Mesendoderm (in vitro differentiated cells): Measurements from ENCODE around the gene EXOC7.

Source experiments
- DNase-seq: peaks from one replicate; pipeline ENCODE4 v3.0.0; 2013
- H2AK5ac ChIP-seq: 2 replicates; pipeline ENCODE4 v1.6.1; 2013; ENCODE audit warnings: low read length, inconsistent platforms
- H2BK120ac ChIP-seq: 2 replicates; pipeline ENCODE4 v1.6.1; 2013; ENCODE audit warnings: low read depth, mild to moderate bottlenecking, low read length, moderate library complexity, mixed read lengths
- H2BK15ac ChIP-seq: replicated peaks from 2 replicates; pipeline ENCODE4 v1.6.1; 2013; ENCODE audit warnings: low read depth, mild to moderate bottlenecking, moderate library complexity
- H2BK5ac ChIP-seq: 2 replicates; pipeline ENCODE4 v1.6.1; 2013; ENCODE audit warnings: low read length, inconsistent platforms
- H3K18ac ChIP-seq: 2 replicates; pipeline ENCODE4 v1.6.1; 2013; ENCODE audit warnings: mild to moderate bottlenecking, low read length, mixed read lengths
- H3K23ac ChIP-seq: one replicate; pipeline ENCODE4 v1.6.1; 2013; ENCODE audit warnings: low read length
- H3K27ac ChIP-seq: 2 replicates; pipeline ENCODE4 v1.5.1; 2013; ENCODE audit warnings: low read depth, mild to moderate bottlenecking, inconsistent platforms, low read length, moderate library complexity
- H3K27me3 ChIP-seq: 2 replicates; pipeline ENCODE4 v1.6.1; 2013; ENCODE audit warnings: low read length, control low read depth, mild to moderate bottlenecking, inconsistent platforms; ENCODE audit not compliant: insufficient read depth, poor library complexity
- H3K36me3 ChIP-seq: 2 replicates; pipeline ENCODE4 v1.6.1; 2013; ENCODE audit warnings: low read length, inconsistent platforms; ENCODE audit not compliant: control insufficient read depth, insufficient read depth
- H3K4ac ChIP-seq: one replicate; pipeline ENCODE4 v1.6.1; 2013; ENCODE audit warnings: low read depth, mild to moderate bottlenecking, low read length, moderate library complexity
- H3K4me1 ChIP-seq: 2 replicates; pipeline ENCODE4 v1.6.1; 2013; ENCODE audit warnings: low read depth, low read length, inconsistent platforms; ENCODE audit not compliant: control insufficient read depth
- H3K4me2 ChIP-seq: 2 replicates; pipeline ENCODE4 v1.6.1; 2013; ENCODE audit warnings: low read length
- H3K4me3 ChIP-seq: 2 replicates; pipeline ENCODE4 v1.5.1; 2013; ENCODE audit warnings: mild to moderate bottlenecking, low read length
- H3K56ac ChIP-seq: one replicate; pipeline ENCODE4 v1.6.1; 2013; ENCODE audit warnings: low read length
- H3K79me1 ChIP-seq: 2 replicates; pipeline ENCODE4 v1.6.1; 2013; ENCODE audit warnings: low read length, inconsistent platforms
- H3K79me2 ChIP-seq: 2 replicates; pipeline ENCODE4 v1.6.1; 2013; ENCODE audit warnings: mild to moderate bottlenecking, low read length; ENCODE audit not compliant: control insufficient read depth, insufficient read depth
- H3K9ac ChIP-seq: 2 replicates; pipeline ENCODE4 v1.6.1; 2013; ENCODE audit warnings: low read length, inconsistent platforms
- H4K5ac ChIP-seq: one replicate; pipeline ENCODE4 v1.6.1; 2013; ENCODE audit warnings: low read length
- H4K8ac ChIP-seq: one replicate; pipeline ENCODE4 v1.6.1; 2013; ENCODE audit warnings: low read depth, mild to moderate bottlenecking, control low read depth, low read length, moderate library complexity
- WGBS: extraction: QIAGEN DNeasy Blood & Tissue Kit; methylation state at CpG from one replicate; pipeline ENCODE4 v1.1.7; 2013; ENCODE audit warnings: low lambda C conversion rate, missing lambda C conversion rate; ENCODE audit not compliant: insufficient coverage; ENCODE audit errors: extremely low coverage; 5-methylcytosine and 5-hydroxymethylcytosine counted together

Gene EXOC7

DNA sequence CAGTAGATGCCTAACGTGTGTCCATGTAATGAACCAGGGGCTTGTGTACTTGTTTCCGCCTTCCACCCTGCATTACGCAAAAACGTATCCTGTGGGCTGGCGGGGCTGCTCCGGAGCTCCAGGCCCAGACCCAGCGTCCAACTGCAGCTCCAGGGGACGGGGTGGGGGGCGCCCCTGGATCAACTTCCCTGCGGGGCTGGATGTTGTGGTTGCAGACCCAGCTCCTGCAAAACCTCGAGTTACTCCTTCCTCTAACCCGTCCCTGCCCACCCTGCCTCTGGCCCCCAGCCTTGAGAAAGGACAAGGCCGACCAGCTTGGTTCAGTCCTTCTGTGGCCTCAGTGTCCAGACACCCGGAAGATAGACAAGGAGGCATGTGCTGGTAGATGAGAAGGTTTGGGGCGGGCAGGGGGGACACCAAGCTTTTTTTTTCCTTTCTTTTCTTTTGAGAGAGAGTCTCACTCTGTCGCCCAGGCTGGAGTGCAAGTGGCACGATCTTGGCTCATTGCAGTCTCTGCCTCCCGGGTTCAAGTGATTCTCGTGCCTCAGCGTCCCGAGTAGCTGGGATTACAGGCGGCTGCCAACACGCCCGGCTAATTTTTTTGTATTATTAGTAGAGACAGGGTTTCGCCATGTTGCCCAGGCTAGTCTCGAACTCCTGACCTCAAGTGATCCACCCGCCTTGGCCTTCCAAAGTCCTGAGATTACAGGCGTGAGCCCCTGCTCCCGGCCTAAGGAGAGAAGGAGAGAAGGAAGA lies 731 bp upstream of the EXOC7 start:
- peak overlapping the region; percentile 73 for H3K9ac ChIP-seq
- peaks cover 2% of the 10 kb centered on the region for H3K36me3 ChIP-seq
- H3K4ac ChIP-seq, result peak overlapping the region; percentile 77
- WGBS, result no CpG with 5 or more reads among the region's 29 CpGs
- H2BK5ac ChIP-seq, result no peak overlapping the region
- peak overlapping the region; percentile 20 for H3K18ac ChIP-seq
- no peaks in the 10 kb centered on the region for H3K27me3 ChIP-seq
- H4K8ac ChIP-seq, result peak overlapping the region; percentile 7
- peak overlapping the region; percentile 83 for H3K56ac ChIP-seq
- H3K4me1 ChIP-seq, result peaks cover 2% of the 10 kb centered on the region
- no peak overlapping the region for H3K4me3 ChIP-seq
- peak overlapping the region; percentile 94 for H4K5ac ChIP-seq
- no peak overlapping the region for H2AK5ac ChIP-seq
- H3K4me2 ChIP-seq, result no peak overlapping the region
- H3K23ac ChIP-seq, result no peak overlapping the region
- peaks cover 10% of the 10 kb centered on the region for H3K79me1 ChIP-seq
- H3K79me2 ChIP-seq, result peaks cover 10% of the 10 kb centered on the region
- H2BK120ac ChIP-seq, result no peak overlapping the region
- H2BK15ac ChIP-seq, result no peak overlapping the region
- DNase-seq, result no peak
- peak overlapping the region; percentile 21 for H3K27ac ChIP-seq

DNA sequence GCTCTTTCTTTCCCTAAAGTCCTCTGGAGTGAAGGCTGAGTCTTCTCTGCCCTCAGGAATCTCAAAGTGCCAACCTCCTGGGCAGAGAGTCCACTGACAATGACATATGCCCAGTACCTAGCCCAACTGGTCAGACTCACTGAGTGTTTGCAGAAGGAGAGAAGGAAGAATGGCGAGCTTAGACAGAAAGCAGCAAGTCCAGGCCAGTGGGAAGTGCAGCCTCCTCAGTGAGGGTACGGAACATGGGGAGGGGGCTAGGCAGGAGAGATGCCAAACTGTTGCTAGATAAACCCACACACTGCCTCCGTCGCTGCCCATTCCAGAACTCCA lies 678 bp downstream of the EXOC7 start:
- Histone ChIP-seq H3K4me1 (peaks cover 2% of the 10 kb centered on the region), H2BK15ac (no peak overlapping the region), H3K4ac (peak overlapping the region; percentile 18), H2BK5ac (peak overlapping the region; percentile 13), H3K36me3 (peaks cover 2% of the 10 kb centered on the region), H3K27me3 (no peaks in the 10 kb centered on the region), H2AK5ac (no peak overlapping the region), H3K23ac (no peak overlapping the region), H3K79me2 (peaks cover 10% of the 10 kb centered on the region), H3K79me1 (peaks cover 10% of the 10 kb centered on the region), H3K18ac (no peak overlapping the region), H4K5ac (no peak overlapping the region), H3K4me3 (peak overlapping the region; percentile 98), H3K56ac (peak overlapping the region; percentile 100), H2BK120ac (no peak overlapping the region), H4K8ac (no peak overlapping the region), H3K9ac (peak overlapping the region; percentile 98), H3K27ac (peak overlapping the region; percentile 10), H3K4me2 (peak overlapping the region; percentile 99)
- no CpG with 5 or more reads among the region's 4 CpGs for WGBS
- no peak for DNase-seq

DNA sequence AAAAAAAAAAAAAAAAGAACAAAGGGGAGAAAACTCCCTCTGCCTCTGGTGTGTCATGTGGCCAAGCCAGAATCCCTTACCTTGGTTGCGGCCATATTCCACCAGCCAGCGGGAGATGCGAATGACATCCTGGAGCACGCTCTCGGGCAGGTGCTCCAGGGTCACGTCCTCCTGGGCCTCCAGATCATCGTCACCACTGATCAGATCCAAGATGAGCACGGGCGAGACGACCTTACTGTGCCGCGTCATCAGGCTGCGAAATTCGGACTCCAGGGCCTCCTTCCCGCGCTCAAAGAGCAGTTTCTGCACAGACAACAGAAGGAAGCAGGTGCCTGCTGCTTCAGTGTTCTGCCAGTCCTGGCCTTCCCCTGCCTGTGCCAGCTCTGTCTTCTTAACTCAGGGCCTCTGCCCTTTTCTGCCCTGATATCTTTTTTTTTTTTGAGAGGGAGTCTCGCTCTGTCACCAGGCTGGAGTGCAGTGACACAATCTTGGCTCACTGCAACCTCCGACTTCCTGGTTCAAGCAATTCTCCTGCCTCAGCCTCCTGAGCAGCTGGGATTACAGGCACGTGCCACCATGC lies 5.8 kb downstream of the EXOC7 start:
- Histone ChIP-seq H4K5ac (no peak overlapping the region), H3K23ac (no peak overlapping the region), H3K79me1 (peaks cover 7% of the 10 kb centered on the region), H2BK15ac (no peak overlapping the region), H3K4me3 (no peak overlapping the region), H3K9ac (no peak overlapping the region), H2AK5ac (no peak overlapping the region), H3K36me3 (peaks cover 14% of the 10 kb centered on the region), H2BK5ac (no peak overlapping the region), H3K27me3 (no peaks in the 10 kb centered on the region), H3K4me1 (peaks cover 2% of the 10 kb centered on the region), H3K4me2 (no peak overlapping the region), H3K18ac (no peak overlapping the region), H3K4ac (no peak overlapping the region), H2BK120ac (no peak overlapping the region), H3K79me2 (peaks cover 6% of the 10 kb centered on the region), H4K8ac (no peak overlapping the region), H3K56ac (no peak overlapping the region), H3K27ac (no peak overlapping the region)
- no CpG with 5 or more reads among the region's 19 CpGs for WGBS
- DNase-seq, result no peak

DNA sequence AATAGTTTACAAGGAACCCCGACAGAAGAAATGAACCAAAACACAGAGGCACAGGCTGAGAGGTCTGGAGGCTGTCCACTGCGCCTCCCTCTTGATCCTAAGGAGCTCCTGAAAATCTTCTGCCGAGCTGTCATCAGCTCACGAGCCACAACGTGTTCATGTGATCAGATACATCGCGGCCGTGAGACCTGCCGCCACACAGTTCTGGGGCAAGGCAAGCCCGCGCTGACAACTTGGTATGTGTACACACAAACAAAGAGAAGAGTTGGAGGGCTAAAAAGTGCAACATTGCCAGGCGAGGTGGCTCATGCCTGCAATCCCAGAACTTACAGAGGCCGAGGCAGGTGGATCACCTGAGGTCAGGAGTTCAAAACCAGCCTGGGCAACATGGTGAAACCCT lies 7.6 kb downstream of the EXOC7 start:
- H3K4me2 ChIP-seq, result no peak overlapping the region
- no peak overlapping the region for H2AK5ac ChIP-seq
- H3K79me1 ChIP-seq, result peaks cover 2% of the 10 kb centered on the region
- no peaks in the 10 kb centered on the region for H3K27me3 ChIP-seq
- no peak overlapping the region for H3K27ac ChIP-seq
- no peak overlapping the region for H4K8ac ChIP-seq
- H3K36me3 ChIP-seq, result peaks cover 13% of the 10 kb centered on the region
- no peak overlapping the region for H3K23ac ChIP-seq
- no peak for DNase-seq
- no peaks in the 10 kb centered on the region for H3K4me1 ChIP-seq
- no peaks in the 10 kb centered on the region for H3K79me2 ChIP-seq
- H4K5ac ChIP-seq, result no peak overlapping the region
- no peak overlapping the region for H2BK15ac ChIP-seq
- no peak overlapping the region for H3K4me3 ChIP-seq
- H3K4ac ChIP-seq, result no peak overlapping the region
- no peak overlapping the region for H2BK5ac ChIP-seq
- H3K9ac ChIP-seq, result no peak overlapping the region
- no peak overlapping the region for H2BK120ac ChIP-seq
- no peak overlapping the region for H3K18ac ChIP-seq
- H3K56ac ChIP-seq, result no peak overlapping the region
- no CpG with 5 or more reads among the region's 13 CpGs for WGBS

DNA sequence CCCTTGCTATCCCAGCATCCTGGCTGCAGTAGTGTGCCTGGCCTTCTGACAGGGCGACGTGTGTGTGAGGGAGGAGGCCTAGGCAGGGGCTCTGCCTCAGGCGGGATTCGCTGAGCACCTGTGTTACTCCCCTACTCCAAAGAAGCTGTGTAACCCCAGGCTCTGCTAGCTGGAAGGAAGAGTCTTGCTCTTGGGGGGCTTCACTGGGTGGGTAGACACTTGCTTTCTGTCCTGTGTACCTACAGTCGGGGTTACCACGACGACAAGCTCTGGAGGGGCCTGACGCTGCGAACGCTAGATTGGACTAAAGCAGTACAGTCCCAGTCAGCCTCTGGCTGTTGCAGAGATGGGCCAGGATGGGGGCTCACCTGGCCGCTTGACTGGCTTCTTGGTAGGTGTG lies 9.5 kb downstream of the EXOC7 start:
- no peaks in the 10 kb centered on the region for H3K79me2 ChIP-seq
- H3K9ac ChIP-seq, result no peak overlapping the region
- no peak overlapping the region for H2BK15ac ChIP-seq
- H3K4ac ChIP-seq, result no peak overlapping the region
- no peak overlapping the region for H2BK120ac ChIP-seq
- H3K27ac ChIP-seq, result no peak overlapping the region
- H3K79me1 ChIP-seq, result peaks cover 2% of the 10 kb centered on the region
- no peak overlapping the region for H3K4me2 ChIP-seq
- no peaks in the 10 kb centered on the region for H3K4me1 ChIP-seq
- no peak overlapping the region for H2BK5ac ChIP-seq
- no peak for DNase-seq
- H4K8ac ChIP-seq, result no peak overlapping the region
- H3K4me3 ChIP-seq, result no peak overlapping the region
- no peak overlapping the region for H2AK5ac ChIP-seq
- no peak overlapping the region for H3K23ac ChIP-seq
- H3K56ac ChIP-seq, result no peak overlapping the region
- H3K27me3 ChIP-seq, result no peaks in the 10 kb centered on the region
- WGBS, result no CpG with 5 or more reads among the region's 11 CpGs
- no peak overlapping the region for H3K18ac ChIP-seq
- H3K36me3 ChIP-seq, result peaks cover 14% of the 10 kb centered on the region
- no peak overlapping the region for H4K5ac ChIP-seq
